ENCODE results near the gene IL1RL2.

- TF ChIP-seq EZH2 (IDR thresholded peaks at IDR 0.05) = no peak
- no peak for TF ChIP-seq POLR2AphosphoS5 (IDR thresholded peaks at IDR 0.05; ENCODE audit: borderline replicate concordance, low read depth, low read length)
- TF ChIP-seq FOXP2 (optimal IDR thresholded peaks at IDR 0.05; ENCODE audit: control extremely low read depth, extremely low read length, insufficient read depth) = no peak
Measured at GRCh38 chr2:102140377-102140776, 46.4 kb upstream of the IL1RL2 start.
